Measurements from ENCODE around the gene LENEP. TPM values are rescaled to one million over a fixed set of nuclear protein-coding genes. Genes with fewer than 3 reads are reported as not detected.
A peak's percentile ranks its signal among the peaks of the same experiment; 100 is the strongest.

The LENEP gene
- total RNA-seq, 2 donors from 2014 or later: not detected

DNA sequence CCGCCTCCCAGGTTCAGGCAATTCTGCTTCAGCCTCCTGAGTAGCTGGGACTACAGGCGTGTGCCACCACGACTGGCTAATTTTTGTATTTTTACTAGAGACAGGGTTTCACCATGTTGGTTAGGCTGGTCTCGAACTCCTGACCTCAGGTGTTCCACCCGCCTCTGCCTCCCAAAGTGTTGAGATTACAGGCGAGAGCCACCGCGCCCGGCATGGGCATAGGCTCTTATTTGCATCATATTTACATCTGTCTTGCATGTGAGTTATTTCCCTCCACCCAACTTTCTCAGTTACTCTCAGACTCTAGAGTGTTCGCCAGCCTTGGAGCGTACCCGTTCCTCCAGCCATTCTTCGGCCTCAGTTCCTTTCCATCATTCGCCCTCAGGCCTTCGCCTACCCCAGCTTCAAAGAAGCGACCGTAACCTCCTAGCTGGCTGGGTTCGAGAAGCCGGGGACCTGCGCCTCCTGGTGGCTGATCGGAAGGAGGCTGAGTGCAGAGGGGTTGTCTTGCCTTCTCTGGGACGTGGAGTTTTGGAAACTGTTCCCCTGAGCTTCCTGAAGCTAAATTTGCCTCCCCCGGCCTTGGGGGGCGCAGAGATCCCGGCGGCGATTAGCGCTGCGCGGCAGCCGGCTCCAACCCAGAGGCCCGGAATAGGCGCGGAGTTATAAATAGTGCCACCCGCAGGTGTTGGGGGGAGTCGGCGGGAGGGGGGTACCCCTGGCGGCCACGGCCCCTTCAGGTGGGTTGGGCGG, 5.6 kb downstream of the LENEP start:
- WGBS: 15% methylated on average over 36 of the region's 40 CpGs
- H3K27me3 ChIP-seq (replicated peaks; ENCODE audit: insufficient read depth): no peaks in the 10 kb centered on the region
- H3K36me3 ChIP-seq: no peaks in the 10 kb centered on the region
- TF ChIP-seq POLR2AphosphoS5 (IDR thresholded peaks at IDR 0.05): peak; percentile 28
- no peak for TF ChIP-seq POLR2A (IDR thresholded peaks at IDR 0.05)
- TF ChIP-seq CTCF (IDR thresholded peaks at IDR 0.05): peak; percentile 72 to 90 (median 84)
- intact Hi-C loops (cut with DNase I): loop anchor here (5.0 kb wide), 1 partner anchor 37 kb away; the partner anchor contains the start of gene PYGO2
- H3K27ac ChIP-seq: peak overlapping the region; percentile 100
- peak overlapping the region; percentile 68 to 97 for H3K4me3 ChIP-seq
- peaks cover 11% of the 10 kb centered on the region for H3K4me1 ChIP-seq (replicated peaks)
- peak; percentile 44 for DNase-seq (ENCODE audit: low spot score)
- no peaks in the 10 kb centered on the region for H3K9me3 ChIP-seq

- 2% methylated on average over 46 of the region's 50 CpGs for WGBS
These were observed 6.4 kb downstream of the LENEP start for GRCh38 chr1:154999571-155000410.

DNA sequence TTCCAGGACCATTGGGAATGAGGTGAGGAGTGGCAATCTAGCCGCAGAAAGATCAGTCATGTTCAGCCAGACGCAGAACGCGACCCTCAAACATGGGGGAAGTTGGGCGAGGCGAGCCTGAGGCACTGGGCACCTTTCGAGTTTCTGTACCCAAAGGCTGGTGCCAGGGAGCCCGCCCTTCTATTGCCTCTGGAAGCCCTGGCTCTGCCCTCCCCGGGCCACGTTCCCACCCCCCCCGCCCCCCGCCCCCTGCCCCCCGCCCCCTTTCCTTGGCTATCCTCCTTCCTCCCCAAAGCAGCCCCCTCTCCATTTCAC, 7.0 kb downstream of the LENEP start:
- H3K4me1 ChIP-seq (replicated peaks): peaks cover 11% of the 10 kb centered on the region
- no peaks in the 10 kb centered on the region for H3K27me3 ChIP-seq (replicated peaks; ENCODE audit: insufficient read depth)
- peak; percentile 57 for DNase-seq (ENCODE audit: low spot score)
- WGBS: 0% methylated on average over 10 of the region's 13 CpGs
- no peaks in the 10 kb centered on the region for H3K9me3 ChIP-seq
- no peaks in the 10 kb centered on the region for H3K36me3 ChIP-seq
- H3K4me3 ChIP-seq: peak overlapping the region; percentile 68 to 97
- H3K27ac ChIP-seq: peak overlapping the region; percentile 100
- no peak for TF ChIP-seq POLR2A (IDR thresholded peaks at IDR 0.05)
- TF ChIP-seq POLR2AphosphoS5 (IDR thresholded peaks at IDR 0.05): no peak
- no peak for TF ChIP-seq CTCF (IDR thresholded peaks at IDR 0.05)
- intact Hi-C loops (cut with DNase I): loop anchor here (2.0 kb wide), 1 partner anchor 26 kb away; the partner anchor contains the start of gene CKS1B

More at GRCh38 chr1:154999571-155000410, 6.4 kb downstream of the LENEP start:
- peak; percentile 57 for DNase-seq (ENCODE audit: low spot score)
- TF ChIP-seq POLR2A (IDR thresholded peaks at IDR 0.05) (no peak), POLR2AphosphoS5 (IDR thresholded peaks at IDR 0.05) (peak; percentile 9), CTCF (IDR thresholded peaks at IDR 0.05) (no peak)
- Histone ChIP-seq H3K27ac (peak overlapping the region; percentile 100), H3K4me1 (replicated peaks) (peaks cover 11% of the 10 kb centered on the region), H3K27me3 (replicated peaks; ENCODE audit: insufficient read depth) (no peaks in the 10 kb centered on the region), H3K36me3 (no peaks in the 10 kb centered on the region), H3K4me3 (peak overlapping the region; percentile 68 to 97), H3K9me3 (no peaks in the 10 kb centered on the region)
- intact Hi-C loops (cut with DNase I): loop anchor here (2.0 to 5.0 kb wide), 2 partner anchors 25 to 37 kb away; partner anchors contain the start of genes CKS1B and PYGO2

GRCh38 chr1:155000726-155001424, 7.5 kb downstream of the LENEP start:
- DNase-seq (ENCODE audit: low spot score): peak; percentile 97
- peak overlapping the region; percentile 100 for H3K27ac ChIP-seq
- intact Hi-C loops (cut with DNase I): loop anchor here (2.0 kb wide), 1 partner anchor 26 kb away; the partner anchor contains the start of gene CKS1B
- TF ChIP-seq POLR2A (IDR thresholded peaks at IDR 0.05): peak; percentile 86
- TF ChIP-seq POLR2AphosphoS5 (IDR thresholded peaks at IDR 0.05): peak; percentile 94
- peak in 1 of 4 experiments; percentile 42 for TF ChIP-seq CTCF (IDR thresholded peaks at IDR 0.05)
- no peaks in the 10 kb centered on the region for H3K27me3 ChIP-seq (replicated peaks; ENCODE audit: insufficient read depth)
- under 1% methylated on average over 37 of the region's 43 CpGs for WGBS
- peaks cover 13% of the 10 kb centered on the region for H3K4me1 ChIP-seq (replicated peaks)
- H3K9me3 ChIP-seq: no peaks in the 10 kb centered on the region
- peak overlapping the region; percentile 68 to 97 for H3K4me3 ChIP-seq
- no peaks in the 10 kb centered on the region for H3K36me3 ChIP-seq
